ENCODE data around the gene COL6A1.
"Not testable (repeated sequence)": the region's sequence is repeated elsewhere in the genome, so short reads cannot be mapped to it uniquely, and the experiment has no call there.

COL6A1 gene

DNA sequence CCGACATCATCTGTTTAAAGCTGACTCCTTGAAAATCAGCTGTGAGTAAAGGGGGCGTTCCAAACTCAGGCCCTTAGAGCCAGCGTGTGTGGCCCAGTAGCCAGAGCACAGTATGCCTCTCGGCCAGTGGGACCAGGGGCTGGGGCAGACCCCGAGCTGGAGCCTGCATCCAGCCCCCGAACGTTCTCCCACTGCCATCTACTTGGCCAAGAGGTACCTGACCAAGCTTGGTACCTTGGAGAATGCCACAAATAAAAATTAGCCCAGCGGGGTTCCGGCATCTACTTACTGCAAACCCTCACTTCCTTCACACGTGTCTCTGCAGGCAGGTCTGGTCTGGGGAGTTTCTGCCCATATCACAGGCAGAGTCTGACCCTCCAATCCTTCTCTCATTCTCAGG lies 59.6 kb downstream of the COL6A1 start:
- TF ChIP-seq EZH2 (IDR thresholded peaks at IDR 0.05; ENCODE audit: borderline replicate concordance, low read length) = no peak
- TF ChIP-seq CTCF (IDR thresholded peaks at IDR 0.05; ENCODE audit: low read length) = no peak
- H3K4me3 ChIP-seq (ENCODE audit: low read depth, low read length, poor library complexity, severe bottlenecking) = no peak overlapping the region
- no peak overlapping the region for H3K27ac ChIP-seq (ENCODE audit: low read depth, low read length, poor library complexity, severe bottlenecking)
- no peaks in the 10 kb centered on the region for H3K79me2 ChIP-seq (ENCODE audit: insufficient read depth, low read length)
- no peaks in the 10 kb centered on the region for H3K9me3 ChIP-seq (ENCODE audit: low read length)
- H3K36me3 ChIP-seq (ENCODE audit: insufficient read depth, low read length) = no peaks in the 10 kb centered on the region
- H3K27me3 ChIP-seq (ENCODE audit: insufficient read depth, low read length) = peaks cover 5% of the 10 kb centered on the region; the same call in 1 of the 2 replicates
- H4K20me1 ChIP-seq (ENCODE audit: insufficient read depth, low read length) = no peaks in the 10 kb centered on the region
- no peak overlapping the region for H3K9ac ChIP-seq (ENCODE audit: low read length)
- H2AFZ ChIP-seq (ENCODE audit: low read length) = no peak overlapping the region
- no peaks in the 10 kb centered on the region for H3F3A ChIP-seq (ENCODE audit: insufficient read depth, low read length)
- no peaks in the 10 kb centered on the region for H3K4me1 ChIP-seq (ENCODE audit: insufficient read depth, low read length, severe bottlenecking)
- H3K4me2 ChIP-seq (ENCODE audit: low read length) = no peak overlapping the region
- no peaks in the 10 kb centered on the region for H3K9me2 ChIP-seq (ENCODE audit: low read depth, low read length)

DNA sequence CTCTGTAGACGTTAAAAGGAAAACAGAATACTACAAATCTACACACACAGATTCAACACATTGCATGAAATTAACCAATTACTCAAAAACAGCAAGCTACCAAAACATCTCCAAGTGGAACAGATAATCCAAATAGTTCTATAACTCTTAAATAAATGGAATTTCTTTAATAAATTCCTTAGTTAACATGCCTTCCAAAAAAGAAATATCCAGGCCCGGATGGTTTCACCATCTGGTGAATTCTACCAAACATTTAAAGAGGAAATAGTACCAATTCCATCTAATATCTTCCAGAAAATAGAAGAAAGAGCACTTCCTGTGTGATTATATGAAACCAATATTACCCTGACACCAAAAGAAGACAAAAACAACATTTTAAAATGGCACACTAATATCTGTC lies 63.6 kb downstream of the COL6A1 start:
- H2AFZ ChIP-seq (ENCODE audit: low read length) = no peak overlapping the region
- H3K79me2 ChIP-seq (ENCODE audit: insufficient read depth, low read length) = no peaks in the 10 kb centered on the region
- H3K4me3 ChIP-seq (ENCODE audit: low read depth, low read length, poor library complexity, severe bottlenecking) = no peak overlapping the region
- H3F3A ChIP-seq (ENCODE audit: insufficient read depth, low read length) = no peaks in the 10 kb centered on the region
- no peaks in the 10 kb centered on the region for H3K4me1 ChIP-seq (ENCODE audit: insufficient read depth, low read length, severe bottlenecking)
- no peaks in the 10 kb centered on the region for H3K9me3 ChIP-seq (ENCODE audit: low read length)
- no peaks in the 10 kb centered on the region for H3K36me3 ChIP-seq (ENCODE audit: insufficient read depth, low read length)
- H3K9me2 ChIP-seq (ENCODE audit: low read depth, low read length) = no peaks in the 10 kb centered on the region
- H3K9ac ChIP-seq (ENCODE audit: low read length) = no peak overlapping the region
- no peak overlapping the region for H3K4me2 ChIP-seq (ENCODE audit: low read length)
- no peak overlapping the region for H3K27ac ChIP-seq (ENCODE audit: low read depth, low read length, poor library complexity, severe bottlenecking)
- H4K20me1 ChIP-seq (ENCODE audit: insufficient read depth, low read length) = no peaks in the 10 kb centered on the region
- H3K27me3 ChIP-seq (ENCODE audit: insufficient read depth, low read length) = peaks cover 5% of the 10 kb centered on the region; the same call in 1 of the 2 replicates
- no peak for TF ChIP-seq CTCF (IDR thresholded peaks at IDR 0.05; ENCODE audit: low read length)
- no peak for TF ChIP-seq EZH2 (IDR thresholded peaks at IDR 0.05; ENCODE audit: borderline replicate concordance, low read length)

DNA sequence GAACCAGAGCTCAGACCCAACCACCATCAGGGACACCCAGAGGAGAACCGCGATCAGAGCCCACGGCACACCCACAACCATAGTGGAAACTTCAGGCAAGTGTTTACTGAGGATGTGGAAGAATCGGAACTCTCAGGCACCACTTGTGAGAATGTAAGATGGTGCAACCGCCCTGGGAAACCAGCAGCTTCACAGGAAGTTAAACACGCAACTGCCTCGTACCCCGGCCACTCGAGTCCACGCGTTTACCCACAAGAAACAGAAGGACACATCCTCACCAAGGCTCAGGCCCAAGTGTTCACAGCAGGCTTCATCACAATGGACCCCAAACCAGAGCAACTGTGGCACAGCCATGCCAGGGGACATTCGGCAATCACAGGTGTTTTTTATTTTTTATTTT lies 64.9 kb downstream of the COL6A1 start:
- Histone ChIP-seq H3K9me2 (ENCODE audit: low read depth, low read length) (no peaks in the 10 kb centered on the region), H3K4me3 (ENCODE audit: low read depth, low read length, poor library complexity, severe bottlenecking) (no peak overlapping the region), H3K27ac (ENCODE audit: low read depth, low read length, poor library complexity, severe bottlenecking) (no peak overlapping the region), H3K79me2 (ENCODE audit: insufficient read depth, low read length) (no peaks in the 10 kb centered on the region), H4K20me1 (ENCODE audit: insufficient read depth, low read length) (no peaks in the 10 kb centered on the region), H3K27me3 (ENCODE audit: insufficient read depth, low read length) (peaks cover under 1% of the 10 kb centered on the region; the same call in 1 of the 2 replicates), H2AFZ (ENCODE audit: low read length) (no peak overlapping the region), H3K9me3 (ENCODE audit: low read length) (no peaks in the 10 kb centered on the region), H3K9ac (ENCODE audit: low read length) (no peak overlapping the region), H3K4me2 (ENCODE audit: low read length) (no peak overlapping the region), H3F3A (ENCODE audit: insufficient read depth, low read length) (no peaks in the 10 kb centered on the region), H3K36me3 (ENCODE audit: insufficient read depth, low read length) (no peaks in the 10 kb centered on the region), H3K4me1 (ENCODE audit: insufficient read depth, low read length, severe bottlenecking) (no peaks in the 10 kb centered on the region)
- TF ChIP-seq CTCF (IDR thresholded peaks at IDR 0.05; ENCODE audit: low read length) (no peak), EZH2 (IDR thresholded peaks at IDR 0.05; ENCODE audit: borderline replicate concordance, low read length) (no peak)

- not testable (repeated sequence) for H3K9me3 ChIP-seq (ENCODE audit: low read length); H3F3A ChIP-seq (ENCODE audit: insufficient read depth, low read length); H3K27ac ChIP-seq (ENCODE audit: low read depth, low read length, poor library complexity, severe bottlenecking); H4K20me1 ChIP-seq (ENCODE audit: insufficient read depth, low read length); H3K79me2 ChIP-seq (ENCODE audit: insufficient read depth, low read length); H3K4me3 ChIP-seq (ENCODE audit: low read depth, low read length, poor library complexity, severe bottlenecking); H3K36me3 ChIP-seq (ENCODE audit: insufficient read depth, low read length); H3K4me1 ChIP-seq (ENCODE audit: insufficient read depth, low read length, severe bottlenecking); H3K27me3 ChIP-seq (ENCODE audit: insufficient read depth, low read length); H3K9me2 ChIP-seq (ENCODE audit: low read depth, low read length); H2AFZ ChIP-seq (ENCODE audit: low read length); H3K4me2 ChIP-seq (ENCODE audit: low read length); H3K9ac ChIP-seq (ENCODE audit: low read length)
These were observed 65.3 kb downstream of the COL6A1 start for GRCh38 chr21:46046906-46047305.
